ENCODE data around the gene CAPN2. TPM values are rescaled to one million over a fixed set of nuclear protein-coding genes. Genes with fewer than 3 reads are reported as not detected.
A peak's percentile ranks its signal among the peaks of the same experiment; 100 is the strongest.

The CAPN2 gene
- total RNA-seq, 1 experiment from 2014 or later = 47.9 TPM

DNA sequence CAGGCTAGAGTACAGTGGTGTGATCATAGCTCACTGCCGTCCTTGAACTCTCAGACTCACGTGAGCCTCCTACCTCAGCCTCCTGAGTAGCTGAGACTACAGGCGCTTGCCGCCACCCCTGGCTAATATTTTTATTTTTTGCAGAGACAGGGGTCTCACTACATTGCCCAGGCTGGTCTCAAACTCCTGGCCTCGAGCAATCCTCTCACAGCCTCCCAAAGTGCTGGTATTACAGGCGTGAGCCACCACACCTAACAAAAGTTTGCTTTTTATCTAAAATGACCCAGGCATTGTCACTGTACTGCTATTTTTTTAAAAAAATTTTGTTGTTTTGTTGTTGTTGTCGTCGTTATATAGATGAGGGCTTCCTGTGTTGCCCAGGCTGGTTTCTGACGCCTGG is 46.4 kb downstream of the CAPN2 start:
- no peak for DNase-seq (ENCODE audit: low spot score)

DNA sequence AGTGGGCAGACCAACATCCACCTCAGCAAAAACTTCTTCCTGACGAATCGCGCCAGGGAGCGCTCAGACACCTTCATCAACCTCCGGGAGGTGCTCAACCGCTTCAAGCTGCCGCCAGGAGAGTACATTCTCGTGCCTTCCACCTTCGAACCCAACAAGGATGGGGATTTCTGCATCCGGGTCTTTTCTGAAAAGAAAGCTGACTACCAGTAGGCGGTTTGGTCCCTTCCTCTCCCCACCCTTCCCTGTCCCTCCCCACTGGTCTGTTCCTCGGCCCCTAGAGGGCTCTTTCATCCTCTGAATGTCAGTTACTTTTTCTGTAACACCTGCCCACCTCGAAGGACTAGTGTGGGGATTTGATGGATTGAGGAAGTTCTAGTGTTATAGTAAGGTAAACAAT is 46.9 kb downstream of the CAPN2 start:
- no peak for DNase-seq (ENCODE audit: low spot score)

DNA sequence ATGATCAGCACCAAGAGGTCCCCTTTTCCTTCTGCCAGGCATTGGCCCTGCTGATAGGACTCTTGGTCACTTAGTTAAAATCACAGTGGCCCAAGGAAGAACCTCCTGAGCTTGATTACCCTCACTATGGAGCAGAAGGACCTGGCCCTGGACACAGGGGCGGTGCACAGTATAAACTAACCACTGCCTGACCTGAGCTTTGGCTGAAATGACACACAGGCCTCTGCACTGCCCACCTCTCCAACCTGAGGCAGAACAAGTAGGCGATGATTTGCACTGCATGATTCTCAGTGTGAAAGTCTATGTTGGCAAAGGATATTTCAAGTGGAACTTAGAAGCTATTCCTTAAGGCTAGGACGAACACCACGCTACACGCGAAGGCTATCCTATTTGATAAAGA is 48.5 kb downstream of the CAPN2 start:
- DNase-seq (ENCODE audit: low spot score) = no peak

DNA sequence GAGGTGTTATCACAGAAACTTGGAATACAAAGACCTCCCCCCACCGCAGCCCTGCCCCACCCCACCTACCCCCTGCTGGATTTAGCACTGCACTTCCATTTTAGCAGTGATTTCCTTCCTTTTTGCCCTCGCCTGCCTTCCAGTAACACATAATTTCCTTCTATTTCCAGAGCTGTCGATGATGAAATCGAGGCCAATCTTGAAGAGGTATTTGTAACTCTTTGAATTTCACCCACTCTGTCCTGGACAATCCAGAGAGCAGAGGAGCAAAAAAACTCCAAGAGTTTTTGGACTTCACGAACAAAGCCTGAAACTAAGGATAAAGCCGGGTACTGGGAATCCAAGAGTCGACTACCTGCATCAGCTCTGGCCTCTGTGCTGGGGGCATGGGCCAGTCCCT is 49.1 kb downstream of the CAPN2 start:
- DNase-seq (ENCODE audit: low spot score) = no peak

DNA sequence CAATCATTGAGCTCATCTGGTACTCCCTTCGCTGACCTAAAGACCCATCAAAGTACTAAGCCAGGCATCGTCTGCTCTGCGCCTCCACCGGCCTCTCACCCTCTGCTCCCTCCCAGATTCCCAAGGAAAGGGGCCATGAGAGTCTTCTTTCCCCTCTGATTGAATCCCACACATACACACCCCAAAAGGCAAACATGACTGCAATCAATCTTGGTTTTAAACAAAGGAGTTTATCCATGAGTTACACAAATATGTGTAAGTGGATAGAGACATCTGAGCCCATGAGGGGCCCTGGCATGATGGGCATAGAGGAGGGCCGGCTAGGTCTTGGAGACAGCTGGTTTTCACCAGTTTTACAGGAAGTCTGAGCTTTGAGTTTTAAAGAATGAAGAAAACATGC is 50.9 kb downstream of the CAPN2 start:
- no peak for DNase-seq (ENCODE audit: low spot score)

DNA sequence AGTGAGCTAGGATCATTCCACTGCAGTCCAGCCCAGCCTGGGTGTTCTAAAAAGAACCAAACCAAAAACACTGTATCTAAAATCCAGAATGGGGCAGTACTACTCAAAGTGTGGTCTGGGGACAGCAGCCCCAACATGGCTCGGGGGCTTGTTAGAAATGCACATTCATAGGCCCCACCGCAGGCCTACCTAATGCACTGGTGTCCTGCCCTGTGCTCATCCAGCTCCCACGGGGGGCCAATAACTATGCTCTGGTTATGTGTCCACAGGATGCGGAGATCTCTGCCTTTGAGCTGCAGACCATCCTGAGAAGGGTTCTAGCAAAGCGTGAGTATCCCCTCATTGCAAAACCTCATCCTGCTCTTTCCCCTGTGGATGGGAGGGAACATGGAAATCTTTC is 51.5 kb downstream of the CAPN2 start:
- DNase-seq (ENCODE audit: low spot score) = no peak

DNA sequence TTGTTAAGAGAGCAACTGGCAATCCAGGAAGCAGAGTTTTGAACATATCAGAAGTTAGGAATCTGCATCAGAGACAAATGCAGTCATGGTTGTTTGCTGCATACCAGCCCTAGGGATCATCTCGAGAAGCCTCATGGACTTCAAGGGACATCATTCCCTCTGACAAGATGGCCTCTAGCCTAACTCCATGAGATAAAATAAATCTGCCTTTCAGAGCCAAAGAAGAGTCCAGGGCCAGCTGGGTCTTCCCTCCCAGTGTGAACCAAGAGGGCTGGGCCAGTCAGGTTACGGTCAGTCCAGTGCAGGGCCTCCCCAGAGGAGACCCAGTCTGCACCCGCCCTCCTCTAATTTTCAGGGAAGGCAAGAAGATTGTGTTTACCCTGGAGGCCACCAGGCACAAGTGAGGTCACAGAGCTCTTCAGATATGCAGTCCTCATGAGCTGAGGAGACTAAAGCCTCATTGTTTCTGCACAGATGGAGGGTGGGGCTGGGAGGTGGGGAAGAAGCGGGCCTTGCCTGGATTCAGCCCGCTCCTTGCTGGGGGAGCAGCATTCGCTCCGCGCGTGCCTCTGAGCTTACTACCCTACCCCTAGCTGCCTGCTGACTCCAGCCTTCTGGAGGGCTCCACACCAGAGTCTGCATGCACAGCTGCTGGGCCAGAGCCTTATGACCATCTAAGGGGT is 52.8 kb downstream of the CAPN2 start:
- DNase-seq (ENCODE audit: low spot score) = no peak

DNA sequence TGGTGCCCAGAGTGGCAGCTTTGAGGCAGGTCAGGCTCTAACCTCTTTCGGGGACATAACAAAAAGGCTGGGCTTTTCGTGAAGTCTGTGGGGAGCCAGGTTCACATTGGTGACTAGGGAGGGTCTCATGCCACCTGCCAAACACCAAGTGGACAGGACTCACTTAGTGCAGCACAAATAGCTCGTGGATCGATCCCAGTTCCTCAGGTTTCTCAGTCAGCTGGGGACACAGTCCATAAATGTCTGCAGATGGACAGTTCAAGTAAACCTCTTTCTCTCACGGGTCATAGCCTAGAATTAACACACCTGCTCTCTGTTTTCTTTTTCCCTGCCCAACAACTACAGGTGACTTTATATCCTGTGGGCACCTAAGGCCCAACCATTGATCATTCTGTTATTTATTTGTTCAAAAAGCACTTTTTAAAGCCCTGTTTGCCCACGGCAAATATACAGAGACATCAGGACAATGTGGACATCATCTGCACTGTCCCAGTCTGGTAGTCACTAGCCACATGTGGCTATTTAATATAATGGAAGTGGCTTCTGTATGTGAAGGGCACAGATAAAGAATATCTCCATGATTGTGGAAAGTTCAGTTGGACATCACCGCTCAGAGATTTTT is 53.5 kb downstream of the CAPN2 start:
- no peak for DNase-seq (ENCODE audit: low spot score)

DNA sequence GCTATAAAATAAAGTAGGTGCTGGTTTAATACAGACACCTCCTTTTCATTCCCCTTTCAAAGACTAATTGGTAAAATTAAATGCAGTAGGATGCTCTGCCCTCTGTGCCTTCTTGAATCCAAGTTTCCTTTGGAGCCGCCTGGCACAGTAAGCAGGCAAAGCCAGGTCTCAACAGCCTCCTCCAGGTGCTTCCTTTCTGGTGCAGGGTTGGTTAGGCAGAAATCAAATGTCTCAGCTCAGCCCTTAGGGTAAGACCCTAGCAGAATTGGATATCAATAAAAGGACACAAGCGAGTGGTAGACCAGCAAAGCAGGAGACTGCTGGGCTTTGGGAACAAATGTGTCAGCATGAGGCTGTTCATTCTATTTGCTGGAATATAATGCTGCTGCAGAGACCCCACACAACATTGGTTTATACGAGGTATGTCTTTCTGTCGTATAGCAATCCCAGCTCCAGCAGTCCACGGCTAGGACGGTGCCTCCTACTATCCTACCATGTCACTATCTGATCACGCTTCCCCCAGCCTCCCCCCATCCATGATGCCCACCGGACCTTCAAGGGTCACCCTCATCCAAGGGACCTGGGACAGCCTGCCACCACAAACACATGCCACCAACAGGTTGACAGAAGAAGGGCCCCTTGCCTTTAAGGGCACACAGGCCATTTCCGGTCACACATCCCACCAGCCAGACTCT is 58.4 kb downstream of the CAPN2 start:
- DNase-seq (ENCODE audit: low spot score) = no peak

DNA sequence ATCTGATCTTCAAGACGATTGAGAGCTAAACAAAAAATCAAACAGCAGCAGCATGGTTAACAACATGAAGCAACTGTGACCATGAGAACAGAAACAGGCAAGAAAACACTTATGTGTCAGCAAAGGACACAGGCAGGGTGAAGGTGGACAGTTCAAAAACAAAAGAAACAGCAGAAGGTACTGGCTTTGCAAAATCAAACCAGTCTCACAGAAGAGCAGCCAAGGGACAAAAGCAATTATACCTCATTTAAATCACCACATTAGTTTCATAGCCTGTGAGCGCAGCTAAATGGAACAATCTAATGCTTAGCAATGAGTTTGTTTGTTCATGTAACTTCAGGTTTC is 59.1 kb downstream of the CAPN2 start:
- DNase-seq (ENCODE audit: low spot score) = no peak

DNA sequence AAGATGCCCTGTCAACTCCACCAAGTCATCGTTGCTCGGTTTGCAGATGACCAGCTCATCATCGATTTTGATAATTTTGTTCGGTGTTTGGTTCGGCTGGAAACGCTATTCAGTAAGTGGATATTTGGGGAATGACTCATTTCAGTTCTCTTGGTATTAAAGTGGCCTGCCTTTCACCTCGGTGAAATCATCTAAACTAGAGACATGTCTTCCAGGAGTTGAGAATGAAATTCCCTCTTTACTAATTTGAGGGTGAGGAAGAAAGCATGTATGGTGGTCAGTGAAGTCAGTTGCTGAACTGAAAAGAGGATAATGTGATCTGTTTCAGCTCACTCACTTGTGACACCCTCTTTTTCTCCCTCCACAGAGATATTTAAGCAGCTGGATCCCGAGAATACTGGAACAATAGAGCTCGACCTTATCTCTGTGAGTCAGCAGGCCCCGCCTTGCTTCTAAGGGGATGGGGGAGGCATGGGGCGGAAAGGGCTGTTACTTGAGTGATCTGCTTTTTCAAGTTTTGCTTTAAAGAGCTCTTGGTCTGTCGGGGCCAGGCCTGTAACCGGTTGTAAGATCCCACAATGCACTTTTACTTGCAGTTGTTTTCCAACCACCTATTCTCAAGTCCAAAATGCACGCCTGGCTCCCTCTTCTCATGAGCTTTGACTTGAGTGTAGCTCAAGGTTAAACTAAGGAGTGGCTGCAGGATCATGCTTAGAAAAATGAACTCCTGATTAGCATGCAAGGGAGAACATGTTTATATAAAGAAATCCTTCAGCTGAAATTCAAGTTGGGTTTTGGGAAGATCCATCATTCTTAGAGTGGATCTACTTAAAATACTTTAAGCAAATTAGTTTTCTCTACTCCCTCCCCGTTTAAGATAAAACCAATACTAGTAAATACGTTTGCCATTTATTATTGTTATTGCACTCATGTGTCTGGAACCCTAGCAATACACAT is 59.8 kb downstream of the CAPN2 start:
- DNase-seq (ENCODE audit: low spot score) = peak; percentile 74

DNA sequence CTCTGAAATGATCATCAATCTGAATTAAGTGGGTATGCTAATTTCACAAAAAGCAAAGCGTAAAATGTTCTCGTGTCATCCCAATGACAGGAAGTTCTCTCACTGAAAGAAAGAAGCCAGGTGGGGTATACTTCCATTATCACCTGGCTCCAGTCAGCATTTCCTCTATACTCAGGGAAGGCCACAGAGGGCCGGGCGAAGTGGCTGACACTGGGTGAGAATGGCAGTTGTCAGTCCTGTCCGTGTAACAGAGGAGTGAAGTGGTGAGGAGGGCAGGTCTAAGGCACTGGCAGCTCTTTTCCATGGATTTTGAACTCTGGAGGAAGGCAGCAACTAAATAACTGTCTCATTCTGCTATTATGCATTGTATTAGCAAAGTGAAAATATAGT is 60.4 kb downstream of the CAPN2 start:
- no peak for DNase-seq (ENCODE audit: low spot score)

DNA sequence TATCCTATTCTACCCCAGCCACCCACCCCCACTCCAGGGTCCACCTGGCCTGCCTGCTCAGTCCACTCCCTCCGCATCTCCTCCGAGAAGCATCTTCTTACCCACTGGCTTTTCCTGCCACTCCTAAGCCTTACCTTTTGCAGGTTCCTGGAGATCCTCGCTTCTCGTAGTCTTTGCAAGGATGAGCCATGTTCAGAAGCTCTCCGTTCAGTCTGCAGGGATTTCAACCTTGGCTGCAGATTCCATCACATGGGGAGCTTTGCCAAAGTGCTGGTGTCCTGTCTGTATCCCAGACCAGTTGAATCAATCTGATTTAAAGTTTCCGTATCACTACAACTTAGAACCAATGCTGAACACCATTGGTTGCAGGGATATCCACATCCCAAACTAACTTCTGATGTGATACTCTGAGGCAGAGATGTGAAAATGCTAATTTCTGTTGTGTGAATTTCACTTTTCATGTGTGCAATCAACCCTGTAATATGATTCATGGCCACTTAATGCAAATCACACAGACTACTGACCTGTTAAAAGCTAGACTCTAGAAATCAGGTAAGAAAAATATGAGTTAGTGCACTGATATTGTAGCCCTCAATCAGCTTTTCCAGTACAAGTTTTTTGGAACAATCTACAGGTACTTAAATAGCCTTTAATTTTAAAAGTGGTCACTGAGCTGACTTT is 61.9 kb downstream of the CAPN2 start:
- DNase-seq (ENCODE audit: low spot score) = no peak

DNA sequence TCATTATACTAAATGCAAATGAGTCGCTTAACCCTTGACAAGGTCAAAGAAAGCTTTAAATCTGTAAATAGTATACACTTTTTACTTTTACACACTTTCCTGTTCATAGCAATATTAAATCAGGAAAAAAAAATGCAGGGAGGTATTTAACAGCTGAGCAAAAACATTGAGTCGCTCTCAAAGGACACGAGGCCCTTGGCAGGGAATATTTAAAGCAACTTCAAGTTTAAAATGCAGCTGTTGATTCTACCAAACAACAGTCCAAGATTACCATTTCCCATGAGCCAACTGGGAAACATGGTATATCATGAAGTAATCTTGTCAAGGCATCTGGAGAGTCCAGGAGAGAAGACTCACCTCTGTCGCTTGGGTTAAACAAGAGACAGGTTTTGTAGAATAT is 62.7 kb downstream of the CAPN2 start:
- no peak for DNase-seq (ENCODE audit: low spot score)

DNA sequence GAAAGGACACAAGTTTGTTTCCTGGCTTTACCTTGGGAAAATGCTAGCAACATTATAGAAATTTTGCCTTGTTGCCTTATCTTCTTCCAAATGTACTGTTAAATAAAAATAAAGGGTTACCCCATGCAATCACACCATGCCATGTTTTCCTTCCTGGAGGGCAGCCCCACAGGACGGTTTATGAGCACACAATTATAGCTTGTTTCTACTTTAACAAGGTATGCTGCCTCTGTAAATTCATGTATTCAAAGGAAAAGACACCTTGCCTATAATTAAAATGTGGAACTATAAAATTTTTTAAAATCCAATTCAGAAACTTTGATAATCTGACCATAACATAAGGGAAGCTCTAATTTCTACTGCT is 63.4 kb downstream of the CAPN2 start:
- DNase-seq (ENCODE audit: low spot score) = no peak

DNA sequence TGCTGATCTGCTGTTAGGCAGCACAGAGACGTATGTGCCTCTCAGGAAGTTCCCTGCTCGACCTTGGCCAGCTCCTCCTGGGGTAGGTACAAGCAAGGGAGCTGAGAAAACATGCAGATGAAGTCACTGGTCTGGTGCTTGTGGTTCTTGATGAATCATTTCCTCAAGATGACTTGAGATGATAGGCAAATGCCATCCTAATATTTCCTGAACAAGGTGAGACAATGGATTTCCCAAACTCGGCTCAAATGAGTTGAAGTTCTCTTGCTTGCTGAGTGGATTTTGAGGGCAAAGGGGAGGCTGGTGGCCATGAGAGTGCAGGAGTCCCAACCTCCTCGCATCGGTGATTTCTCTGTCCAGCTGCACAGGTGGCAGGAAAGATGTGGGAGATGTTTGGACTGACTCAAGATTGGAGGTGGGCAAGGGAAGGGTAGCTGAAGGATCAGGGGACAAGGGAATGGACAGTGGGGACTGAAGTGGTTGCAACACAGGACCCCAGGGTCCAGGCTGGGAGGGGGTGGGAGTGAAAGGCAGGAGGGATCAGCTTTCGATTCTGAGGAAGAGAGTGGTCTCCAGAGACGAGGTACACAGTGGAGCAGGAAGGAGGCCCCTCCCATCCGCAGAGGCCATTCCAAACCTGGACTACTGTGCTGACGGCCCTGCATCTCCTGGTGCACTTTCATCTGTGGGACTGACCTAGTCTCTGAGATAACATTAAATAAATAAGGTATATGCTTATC is 63.9 kb downstream of the CAPN2 start:
- peak; percentile 57 for DNase-seq (ENCODE audit: low spot score)

DNA sequence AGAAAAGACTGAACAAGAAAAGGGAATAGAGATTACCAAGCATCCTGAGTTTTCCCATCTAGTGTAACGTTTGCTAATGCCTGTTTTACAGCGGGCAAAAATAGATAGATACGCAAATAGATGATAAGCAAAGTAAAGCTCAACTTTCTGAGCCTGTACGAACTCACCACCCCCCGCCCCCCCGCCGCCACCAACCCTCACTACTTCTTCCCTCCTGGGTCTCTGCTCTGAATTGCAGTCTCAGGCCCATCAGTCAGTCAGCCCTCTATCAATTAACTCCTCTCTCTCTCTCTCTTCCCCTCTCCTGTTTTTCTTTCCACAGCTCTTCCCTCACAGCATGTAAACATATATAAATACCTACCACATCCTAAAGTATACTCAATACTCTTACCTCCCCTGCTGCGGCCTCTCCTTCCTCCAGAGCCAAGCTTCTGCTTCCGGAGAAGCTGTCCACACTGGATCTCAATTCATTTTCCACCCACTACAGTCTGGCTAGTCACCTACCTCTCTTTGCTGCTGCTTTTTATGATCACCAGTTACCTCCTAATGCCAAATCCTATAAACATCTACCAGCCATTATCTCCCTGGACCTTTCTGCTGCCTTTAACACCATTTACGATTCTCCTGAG is 64.6 kb downstream of the CAPN2 start:
- no peak for DNase-seq (ENCODE audit: low spot score)

DNA sequence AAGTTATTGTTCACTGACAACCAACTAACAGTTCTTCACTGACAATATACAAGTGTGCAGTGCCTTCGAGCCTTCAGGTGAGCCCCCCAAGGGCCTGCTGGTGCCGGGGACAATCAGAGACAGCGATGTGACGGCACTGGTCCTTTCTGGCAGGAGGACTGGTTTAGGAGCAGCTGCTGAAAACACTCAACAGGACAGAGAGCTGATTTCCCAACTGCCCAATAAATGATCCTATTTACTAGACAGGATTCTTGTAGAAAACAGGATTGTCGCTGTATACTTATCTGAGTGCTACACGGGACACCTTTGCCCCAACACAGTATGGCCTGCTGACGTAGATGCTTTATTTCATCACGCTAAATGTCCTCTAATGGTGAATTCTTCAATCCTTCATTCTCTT is 68.0 kb downstream of the CAPN2 start:
- DNase-seq (ENCODE audit: low spot score) = no peak

DNA sequence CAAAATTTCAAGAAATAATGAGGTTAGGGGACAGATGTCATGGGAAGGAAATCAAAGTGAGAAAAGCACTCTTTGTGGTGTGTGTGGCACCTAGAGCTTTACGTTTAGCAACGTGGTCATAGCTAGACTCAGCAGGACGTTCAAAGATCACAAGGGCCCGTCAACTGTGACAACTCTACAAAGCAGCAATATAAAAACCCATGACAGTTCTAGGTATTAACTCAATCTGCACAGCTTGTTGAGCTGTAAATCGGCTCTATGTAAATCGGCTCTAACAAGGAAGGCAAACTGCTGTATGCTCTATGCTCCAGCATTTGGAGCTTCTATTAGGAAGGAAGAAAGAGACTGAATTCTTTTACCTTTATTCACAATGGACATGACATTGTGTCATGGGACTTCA is 68.6 kb downstream of the CAPN2 start:
- DNase-seq (ENCODE audit: low spot score) = no peak

DNA sequence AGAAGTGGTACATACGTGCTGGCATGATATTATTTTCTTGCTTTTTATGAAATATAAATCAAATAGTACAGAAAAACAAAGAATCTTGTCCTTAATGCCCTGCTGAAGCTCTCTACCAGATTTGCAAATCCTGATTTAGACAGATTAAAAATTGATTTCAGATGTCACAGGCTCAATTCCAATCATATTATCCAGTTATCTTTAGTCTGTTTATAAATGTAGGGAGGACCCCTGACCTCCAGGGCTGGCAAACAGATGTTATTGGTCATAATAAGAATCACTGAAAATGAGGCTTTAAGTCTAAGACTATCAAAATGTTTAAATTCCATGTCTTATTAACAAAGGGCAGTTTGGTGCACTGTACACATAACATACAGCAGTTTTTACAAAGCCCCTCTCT is 71.3 kb downstream of the CAPN2 start:
- DNase-seq (ENCODE audit: low spot score) = no peak

DNA sequence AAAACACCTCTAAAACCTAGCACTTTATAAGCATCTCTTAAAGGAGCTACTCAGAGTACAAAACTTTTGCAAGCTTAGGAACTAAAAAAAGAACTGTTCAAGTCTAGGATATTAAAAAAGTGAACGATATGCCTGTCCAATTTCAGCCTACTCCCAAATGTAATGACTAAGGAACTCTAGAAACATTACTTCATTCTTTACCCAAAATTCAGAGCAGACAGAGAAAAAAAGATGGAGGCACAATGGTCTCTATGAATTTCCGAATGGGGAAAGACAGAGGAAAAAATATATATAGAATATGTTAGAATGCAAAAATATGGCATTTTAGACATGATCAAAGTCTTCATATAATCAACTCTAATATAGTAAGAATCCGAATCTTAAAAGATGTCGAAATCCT is 72.2 kb downstream of the CAPN2 start:
- DNase-seq (ENCODE audit: low spot score) = no peak
